BJ (cell line): Measurements from ENCODE around the gene CHKB. TPM values are rescaled to one million over a fixed set of nuclear protein-coding genes. Genes with fewer than 3 reads are reported as not detected.

ENCODE experiments used
- CTCF ChIA-PET: fragments of 350-600 bp; formaldehyde crosslinking; extraction: SDS; loops from one replicate; lab custom pipeline; 2021; ENCODE audit warnings: antibody characterized with exemption, inconsistent platforms; lab: Yijun Ruan, JAX
- POLR2A ChIA-PET: fragments of 300-600 bp; sonication (Branson Sonifier 250); formaldehyde crosslinking; extraction: SDS; loops from one replicate; lab custom pipeline; 2021; ENCODE audit warnings: antibody characterized with exemption; lab: Charles Lee
- DNase-seq: peaks from one replicate; pipeline ENCODE4 v3.0.0-alpha.2; 2011; ENCODE audit warnings: low read depth
- H3K27me3 ChIP-seq: 2 replicates; pipeline ENCODE4 v1.6.0; 2011; ENCODE audit warnings: low read length; ENCODE audit not compliant: control insufficient read depth, insufficient read depth
- H3K36me3 ChIP-seq: 2 replicates; pipeline ENCODE4 v1.5.1; 2011; ENCODE audit warnings: low read length; ENCODE audit not compliant: control insufficient read depth, insufficient read depth
- H3K4me3 ChIP-seq: 2 replicates; pipeline ENCODE4 v1.5.1; 2011; ENCODE audit warnings: low read depth, mild to moderate bottlenecking, control low read depth, low read length
- CTCF ChIP-seq: IDR thresholded peaks from 2 replicates; pipeline ENCODE4 v1.5.1; 2011; ENCODE audit warnings: low read depth, mild to moderate bottlenecking, control low read depth, inconsistent platforms, low read length, moderate library complexity; ENCODE audit not compliant: insufficient read depth
- polyA plus RNA-seq: library from polyadenylated mRNA; depleted of rRNA; stranded (reverse); fragments of >200 nt; gene quantifications from 2 replicates; pipeline ENCODE4 v1.2.3, GENCODE V29; 2011

The CHKB gene
- polyA plus RNA-seq, 1 experiment, result 51.2 TPM

GRCh38 chr22:50624347-50625130 is 41.9 kb upstream of the CHKB start:
- Histone ChIP-seq H3K27me3 (peaks cover 5% of the 10 kb centered on the region), H3K4me3 (no peak overlapping the region), H3K36me3 (peaks cover 6% of the 10 kb centered on the region)
- no peak for DNase-seq
- TF ChIP-seq CTCF, result no peak
- ChIA-PET POLR2A (no interaction called here), CTCF (no interaction called here)

GRCh38 chr22:50622723-50623327 is 40.2 kb upstream of the CHKB start:
- CTCF ChIA-PET, result interaction anchor here (0.8 to 1.6 kb wide), 3 partner anchors 58 to 223 kb away, joined by 3 read pairs; no protein-coding TSS in a partner anchor
- peaks cover 5% of the 10 kb centered on the region for H3K27me3 ChIP-seq
- peaks cover 6% of the 10 kb centered on the region for H3K36me3 ChIP-seq
- no peak overlapping the region for H3K4me3 ChIP-seq
- TF ChIP-seq CTCF, result no peak
- DNase-seq, result no peak
- POLR2A ChIA-PET, result no interaction called here

- CTCF ChIA-PET, result interaction anchor here (0.8 to 3.2 kb wide), 8 partner anchors 8 to 223 kb away, joined by 3 to 14 read pairs (median 4); partner anchors contain the start of gene SCO2
- H3K27me3 ChIP-seq, result peaks cover 5% of the 10 kb centered on the region
- H3K36me3 ChIP-seq, result peaks cover 6% of the 10 kb centered on the region
- 0 out of 2 replicates have a peak, but pooled peaks have one; percentile 25 for TF ChIP-seq CTCF
- POLR2A ChIA-PET, result no interaction called here
- DNase-seq, result no peak
- no peak overlapping the region for H3K4me3 ChIP-seq
These were observed 39.5 kb upstream of the CHKB start for GRCh38 chr22:50621948-50622722.

- POLR2A ChIA-PET, result no interaction called here
- no peak for DNase-seq
- CTCF ChIA-PET, result interaction anchor here (1.0 to 3.2 kb wide), 21 partner anchors 9 to 370 kb away, joined by 3 to 14 read pairs (median 4); partner anchors contain the start of genes HDAC10, KLHDC7B and SCO2
- Histone ChIP-seq H3K36me3 (peaks cover 6% of the 10 kb centered on the region), H3K4me3 (no peak overlapping the region), H3K27me3 (peaks cover 5% of the 10 kb centered on the region)
- TF ChIP-seq CTCF, result no peak
These were observed 38.8 kb upstream of the CHKB start for GRCh38 chr22:50621356-50621880.
